ENCODE results near the gene GRM4. TPM values are rescaled to one million over a fixed set of nuclear protein-coding genes. Genes with fewer than 3 reads are reported as not detected.

Gene GRM4
- total and polyA plus RNA-seq, 10 of the 15 experiments (the other 5 are each of a cell fraction or from before 2014, with no cell fraction given), result 0.01 to 0.31 (median 0.05) TPM; not detected in 2

GRCh38 chr6:34027939-34028441 is 117.9 kb downstream of the GRM4 start:
- no peak overlapping the region for H3K9ac ChIP-seq (ENCODE audit: control insufficient read depth, insufficient read depth, low read length)
- WGBS (ENCODE audit: insufficient coverage, insufficient replicate concordance, low lambda C conversion rate, missing lambda C conversion rate), result 65% methylated on average over 26 of the region's 31 CpGs
- FAIRE-seq (no peak), ATAC-seq (no peak), DNase-seq (ENCODE audit: low read depth, low spot score) (no peak)
- no peaks in the 10 kb centered on the region for H3K79me2 ChIP-seq (ENCODE audit: control insufficient read depth, insufficient read depth, low read length)
- ChIA-PET POLR2A (interaction anchor here (0.5 to 1.0 kb wide), 2 partner anchors 257 to 790 kb away, joined by 3 to 4 read pairs; no protein-coding TSS in a partner anchor), RAD21 (ENCODE audit: unreplicated experiment) (interaction anchor here (1.3 to 2.4 kb wide), 5 partner anchors 68 to 316 kb away, joined by 3 to 25 read pairs (median 6); partner anchors contain the start of gene UQCC2), SMC1A (ENCODE audit: uncharacterized antibody, unreplicated experiment) (interaction anchor here (0.9 to 1.3 kb wide), 3 partner anchors 257 to 260 kb away, joined by 3 to 9 read pairs (median 3); no protein-coding TSS in a partner anchor), CTCF (interaction anchor here (0.9 to 6.0 kb wide), 7 partner anchors 9 to 442 kb away, joined by 4 to 49 read pairs (median 5); partner anchors contain the start of gene UQCC2)
- BruUV-seq (replicated peaks), result no TSS peak
- peaks cover 6% of the 10 kb centered on the region for H3K4me1 ChIP-seq (ENCODE audit: control insufficient read depth, insufficient read depth, low read length)
- in situ Hi-C loops (cut with MboI), result no loop called here
- H3K4me2 ChIP-seq (ENCODE audit: control insufficient read depth, insufficient read depth), result no peak overlapping the region
- no peaks in the 10 kb centered on the region for H4K20me1 ChIP-seq (ENCODE audit: control insufficient read depth, insufficient read depth)
- H3K9me3 ChIP-seq (replicated peaks; ENCODE audit: control insufficient read depth, insufficient read depth, low read length), result no peaks in the 10 kb centered on the region
- H2AFZ ChIP-seq (ENCODE audit: control insufficient read depth, low read depth, low read length), result no peak overlapping the region
- no peaks in the 10 kb centered on the region; a peak in 3 of 4 replicates for H3K27me3 ChIP-seq (replicated peaks in 1 of 2; ENCODE audit: control insufficient read depth in 2 of 2, insufficient read depth in 2 of 2, low read length in 1 of 2)
- intact Hi-C loops (cut with micrococcal nuclease; ENCODE audit: unreplicated experiment), result loop anchor here (1.0 kb wide), 2 partner anchors 176 to 257 kb away; no protein-coding TSS in a partner anchor
- H3K4me3 ChIP-seq, result no peak overlapping the region
- no peaks in the 10 kb centered on the region for H3K36me3 ChIP-seq (ENCODE audit: control insufficient read depth in 2 of 2, insufficient read depth in 2 of 2, low read length in 1 of 2)
- no peak overlapping the region for H3K27ac ChIP-seq (ENCODE audit: control insufficient read depth, insufficient read depth)
- no peak for TF ChIP-seq PAX8 (IDR thresholded peaks at IDR 0.05)
- no peak for TF ChIP-seq SMC3 (IDR thresholded peaks at IDR 0.05; ENCODE audit: borderline replicate concordance, low read length)
- no peak for TF ChIP-seq ZBTB40 (IDR thresholded peaks at IDR 0.05; ENCODE audit: borderline replicate concordance)
- TF ChIP-seq NFYB (IDR thresholded peaks at IDR 0.05; ENCODE audit: insufficient read depth, low read depth, low read length), result no peak
- no peak for TF ChIP-seq EZH2 (IDR thresholded peaks at IDR 0.05; ENCODE audit: borderline replicate concordance, control insufficient read depth, low read depth, low read length)
- TF ChIP-seq PKNOX1 (IDR thresholded peaks at IDR 0.05), result no peak
- TF ChIP-seq IKZF2 (IDR thresholded peaks at IDR 0.05), result no peak
- TF ChIP-seq CEBPZ (IDR thresholded peaks at IDR 0.05; ENCODE audit: low read depth, low read length), result no peak
- no peak for TF ChIP-seq MTA2 (IDR thresholded peaks at IDR 0.05; ENCODE audit: low read depth)
- TF ChIP-seq BACH1 (IDR thresholded peaks at IDR 0.05; ENCODE audit: borderline replicate concordance), result no peak
- no peak for TF ChIP-seq E2F4 (IDR thresholded peaks at IDR 0.05; ENCODE audit: low read depth, low read length)
- no peak for TF ChIP-seq NR2C1 (IDR thresholded peaks at IDR 0.05)
- TF ChIP-seq ZNF622 (IDR thresholded peaks at IDR 0.05), result no peak

All from GM12878 (cell line).